MCF 10A (cell line): ENCODE results near the gene NAB1. TPM values are rescaled to one million over a fixed set of nuclear protein-coding genes. Genes with fewer than 3 reads are reported as not detected.

Experiments
- BruUV-seq: library from RNA; stranded (reverse); fragments of 400-500 nt; replicated peaks from 2 replicates; lab custom pipeline; 2021; lab: Mats Ljungman, UMichigan
- CTCF ChIA-PET: fragments of 300-600 bp; sonication (Branson Sonifier 250); formaldehyde crosslinking; extraction: SDS; loops from one replicate; lab custom pipeline; 2021; ENCODE audit warnings: antibody characterized with exemption, inconsistent platforms; lab: Yijun Ruan, JAX
- POLR2A ChIA-PET: fragments of 300-600, 350-650 bp; sonication (Branson Sonifier 250); formaldehyde crosslinking; extraction: SDS; loops from one replicate; lab custom pipeline; 2020; ENCODE audit warnings: antibody characterized with exemption, inconsistent platforms; lab: Yijun Ruan, JAX
- DNase-seq: peaks from one replicate; pipeline ENCODE4 v3.0.0-alpha.2; 2018; ENCODE audit not compliant: unreplicated experiment
- H3K27ac Mint-ChIP-seq: one replicate; pipeline ENCODE4 v1.8.0; 2022; ENCODE audit warnings: mild to moderate bottlenecking, low read depth, mixed read lengths; ENCODE audit not compliant: unreplicated experiment
- H3K27me3 Mint-ChIP-seq: one replicate; pipeline ENCODE4 v1.8.0; 2022; ENCODE audit warnings: mixed read lengths; ENCODE audit not compliant: insufficient read depth, unreplicated experiment
- H3K36me3 Mint-ChIP-seq: one replicate; pipeline ENCODE4 v1.8.0; 2022; ENCODE audit warnings: mild to moderate bottlenecking, moderate library complexity, mixed read lengths; ENCODE audit not compliant: insufficient read depth, unreplicated experiment
- H3K4me1 Mint-ChIP-seq: one replicate; pipeline ENCODE4 v1.8.0; 2022; ENCODE audit warnings: mixed read lengths; ENCODE audit not compliant: insufficient read depth, unreplicated experiment
- H3K4me3 Mint-ChIP-seq: one replicate; pipeline ENCODE4 v1.8.0; 2022; ENCODE audit warnings: mild to moderate bottlenecking, moderate library complexity, mixed read lengths; ENCODE audit not compliant: unreplicated experiment
- H3K9me3 Mint-ChIP-seq: one replicate; pipeline ENCODE4 v1.8.0; 2022; ENCODE audit warnings: mixed read lengths; ENCODE audit not compliant: unreplicated experiment
- intact Hi-C: fragments of 100-400 bp; cut with micrococcal nuclease; formaldehyde crosslinking; loops from 2 replicates; pipeline ENCODE4 v1.14.1; 2022
- total RNA-seq: library from RNA; stranded (reverse); gene quantifications from 2 replicates; pipeline ENCODE4 v1.2.3, GENCODE V29; 2022
- TF ChIP-seq, protein P1 (sequence below): fragments of 200-600 bp; IDR thresholded peaks from one replicate; pipeline ENCODE4 v1.8.0; 2022; ENCODE audit warnings: antibody characterized with exemption, mild to moderate bottlenecking; ENCODE audit not compliant: unreplicated experiment

The NAB1 gene
- total RNA-seq, 1 experiment from 2014 or later = 48.5 TPM

DNA sequence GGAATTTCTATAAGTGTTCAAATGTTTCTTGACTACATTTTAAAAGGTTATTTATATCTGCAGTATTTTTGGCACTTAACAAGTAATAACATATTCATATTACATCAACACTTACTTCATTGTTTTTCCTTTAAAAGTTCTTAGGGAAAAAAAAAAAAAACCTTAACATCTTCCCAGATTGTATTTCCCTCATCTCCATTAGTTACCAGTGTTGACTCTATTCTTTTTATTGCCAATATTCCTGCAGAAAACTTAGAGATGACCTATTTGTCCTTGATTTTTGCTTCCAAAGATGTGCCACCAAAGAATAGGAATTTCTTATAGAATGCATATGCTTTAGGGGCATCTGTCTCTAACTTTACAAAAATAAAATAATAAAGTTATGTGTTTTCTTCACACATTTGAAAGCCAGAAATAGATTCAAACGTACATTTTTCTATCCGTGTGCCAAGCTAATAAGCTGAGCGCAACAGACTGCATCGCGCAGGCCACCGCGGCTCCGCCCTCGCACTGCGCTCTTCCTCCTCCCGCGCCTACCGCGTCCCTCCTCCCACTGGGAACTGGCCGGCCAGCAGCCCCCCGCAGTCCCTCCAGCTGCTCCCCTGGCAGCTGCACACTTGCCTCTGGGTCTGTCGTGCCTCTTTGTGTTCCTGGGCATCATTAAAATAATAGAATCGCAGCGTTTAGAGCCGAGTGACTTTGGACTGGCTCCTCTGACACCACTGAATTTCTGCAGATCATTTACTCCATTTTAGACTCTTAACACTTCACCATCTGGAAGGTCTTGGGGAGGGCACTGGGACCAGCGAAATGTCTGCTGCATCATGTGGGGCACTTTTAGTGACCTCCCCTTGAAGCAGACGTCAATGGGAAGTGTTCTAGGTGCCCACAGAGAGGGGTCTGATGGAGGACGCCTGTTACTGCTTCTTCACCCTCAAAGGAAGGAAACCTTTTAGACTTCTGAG is 21.2 kb upstream of the NAB1 start:
- no peaks in the 10 kb centered on the region for H3K27me3 Mint-ChIP-seq
- intact Hi-C loops = no loop called here
- TF ChIP-seq, protein P1, sequence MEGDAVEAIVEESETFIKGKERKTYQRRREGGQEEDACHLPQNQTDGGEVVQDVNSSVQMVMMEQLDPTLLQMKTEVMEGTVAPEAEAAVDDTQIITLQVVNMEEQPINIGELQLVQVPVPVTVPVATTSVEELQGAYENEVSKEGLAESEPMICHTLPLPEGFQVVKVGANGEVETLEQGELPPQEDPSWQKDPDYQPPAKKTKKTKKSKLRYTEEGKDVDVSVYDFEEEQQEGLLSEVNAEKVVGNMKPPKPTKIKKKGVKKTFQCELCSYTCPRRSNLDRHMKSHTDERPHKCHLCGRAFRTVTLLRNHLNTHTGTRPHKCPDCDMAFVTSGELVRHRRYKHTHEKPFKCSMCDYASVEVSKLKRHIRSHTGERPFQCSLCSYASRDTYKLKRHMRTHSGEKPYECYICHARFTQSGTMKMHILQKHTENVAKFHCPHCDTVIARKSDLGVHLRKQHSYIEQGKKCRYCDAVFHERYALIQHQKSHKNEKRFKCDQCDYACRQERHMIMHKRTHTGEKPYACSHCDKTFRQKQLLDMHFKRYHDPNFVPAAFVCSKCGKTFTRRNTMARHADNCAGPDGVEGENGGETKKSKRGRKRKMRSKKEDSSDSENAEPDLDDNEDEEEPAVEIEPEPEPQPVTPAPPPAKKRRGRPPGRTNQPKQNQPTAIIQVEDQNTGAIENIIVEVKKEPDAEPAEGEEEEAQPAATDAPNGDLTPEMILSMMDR = no peak
- BruUV-seq = no TSS peak
- H3K36me3 Mint-ChIP-seq = no peaks in the 10 kb centered on the region
- ChIA-PET POLR2A (interaction anchor here (1.1 to 1.4 kb wide), 4 partner anchors 9 to 25 kb away, joined by 3 to 4 read pairs (median 3); no protein-coding TSS in a partner anchor), CTCF (no interaction called here)
- peaks cover 13% of the 10 kb centered on the region for H3K4me1 Mint-ChIP-seq
- peak overlapping the region; percentile 72 for H3K4me3 Mint-ChIP-seq
- H3K27ac Mint-ChIP-seq = no peak overlapping the region
- H3K9me3 Mint-ChIP-seq = peaks cover 10% of the 10 kb centered on the region
- DNase-seq = no peak

DNA sequence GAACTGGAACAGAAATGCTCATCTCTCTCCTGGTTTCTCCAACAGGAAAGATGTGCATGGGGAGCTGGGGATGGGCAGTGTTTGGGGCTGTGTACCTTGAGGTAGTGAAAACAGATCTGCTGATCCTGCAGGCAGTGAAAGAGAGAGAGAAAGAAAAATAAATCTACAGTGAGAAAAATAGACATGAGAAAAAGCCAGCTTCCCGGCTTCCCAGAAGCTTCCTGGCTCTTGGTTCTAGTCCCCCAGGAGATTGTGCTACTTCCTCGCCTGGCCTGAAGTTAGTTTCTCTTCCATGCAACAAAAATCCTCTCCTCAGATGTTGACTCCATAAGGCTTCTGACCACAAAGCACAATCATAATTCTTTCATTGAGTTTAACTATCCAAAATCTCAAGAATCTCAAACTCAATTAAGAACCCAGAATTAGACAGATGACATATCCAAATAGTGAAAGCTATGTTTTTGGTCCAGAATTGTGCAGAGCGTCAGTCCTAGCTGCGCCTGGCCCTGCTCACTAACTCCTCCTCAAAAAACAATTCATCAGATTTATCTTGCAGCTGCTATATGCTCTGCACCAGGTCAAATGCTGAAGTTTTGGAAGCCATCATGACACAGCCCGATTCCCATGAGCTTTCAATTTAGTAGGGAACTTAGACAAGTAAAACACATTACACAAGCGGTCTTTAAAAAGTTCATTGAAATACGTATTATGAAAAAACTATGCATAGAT is 20.1 kb upstream of the NAB1 start:
- no peak overlapping the region for H3K27ac Mint-ChIP-seq

DNA sequence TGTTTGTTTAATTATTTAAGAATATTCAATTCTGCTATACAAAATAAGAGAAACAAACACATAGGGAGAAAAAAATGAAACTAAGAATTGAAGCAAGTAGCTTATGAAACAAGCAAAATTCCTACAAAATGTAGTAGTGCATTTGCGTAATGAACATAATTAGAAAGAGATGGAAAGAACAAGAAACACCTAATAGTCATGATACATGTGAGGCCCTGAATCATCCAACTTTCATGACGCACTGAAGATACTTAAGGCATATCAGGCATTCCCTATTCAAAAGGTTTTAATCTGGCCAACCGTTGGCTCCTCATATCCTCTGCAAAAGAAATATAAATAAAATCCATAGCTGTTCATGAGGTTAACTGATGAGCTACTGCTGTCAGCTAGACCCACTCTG is 14.5 kb upstream of the NAB1 start:
- Mint-ChIP-seq H3K4me3 (no peak overlapping the region), H3K36me3 (no peaks in the 10 kb centered on the region), H3K4me1 (peaks cover 41% of the 10 kb centered on the region), H3K9me3 (peaks cover 7% of the 10 kb centered on the region), H3K27me3 (no peaks in the 10 kb centered on the region), H3K27ac (peak overlapping the region; percentile 85)
- intact Hi-C loops = no loop called here
- POLR2A ChIA-PET = interaction anchor here (0.6 to 8.5 kb wide), 26 partner anchors 9 to 1244 kb away, joined by 3 to 78 read pairs (median 5); partner anchors contain the start of genes HIBCH, NAB1 and NEMP2
- CTCF ChIA-PET = interaction anchor here (0.6 to 1.7 kb wide), 4 partner anchors 12 to 123 kb away, joined by 3 to 7 read pairs (median 3); no protein-coding TSS in a partner anchor
- TF ChIP-seq, protein P1 = no peak
- peak; percentile 60 for DNase-seq
- BruUV-seq = no TSS peak

More for the DNA sequence above, 20.1 kb upstream of the NAB1 start:
- POLR2A ChIA-PET = interaction anchor here (0.6 to 2.1 kb wide), 11 partner anchors 10 to 76 kb away, joined by 3 to 7 read pairs (median 3); no protein-coding TSS in a partner anchor
- TF ChIP-seq, protein P1 = no peak
- H3K4me1 Mint-ChIP-seq = peaks cover 17% of the 10 kb centered on the region
- CTCF ChIA-PET = interaction anchor here (0.6 kb wide), 1 partner anchor 929 kb away, joined by 4 read pairs; no protein-coding TSS in a partner anchor
- H3K9me3 Mint-ChIP-seq = peaks cover 15% of the 10 kb centered on the region
- intact Hi-C loops = no loop called here
- DNase-seq = no peak
- H3K27me3 Mint-ChIP-seq = no peaks in the 10 kb centered on the region
- H3K4me3 Mint-ChIP-seq = no peak overlapping the region
- BruUV-seq = no TSS peak
- H3K36me3 Mint-ChIP-seq = no peaks in the 10 kb centered on the region
